ENCODE measurements around the gene PTPRO.

PTPRO gene

DNA sequence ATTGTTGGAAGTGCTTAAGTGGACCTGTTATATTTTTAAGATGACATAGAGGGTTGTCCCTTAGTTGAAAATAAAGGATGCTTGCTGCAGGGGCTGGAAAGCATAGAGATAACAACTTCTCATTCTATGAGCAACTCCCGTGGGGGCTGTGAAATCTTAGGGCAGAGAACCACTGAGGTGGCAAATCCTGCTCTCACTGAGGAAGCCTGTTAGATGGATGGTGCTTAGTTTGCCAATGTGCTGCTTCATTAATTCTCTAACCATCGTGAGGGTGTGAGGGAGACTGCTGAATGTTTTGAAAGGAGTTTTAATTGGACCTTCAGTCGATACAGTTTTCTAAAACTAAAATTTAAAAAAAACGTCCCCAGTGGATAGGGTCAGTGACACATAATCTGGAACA is 46.5 kb downstream of the PTPRO start:
- DNase-seq (ENCODE audit: low read depth in 2 of 2): no peak

GRCh38 chr12:15372352-15372751 is 50.0 kb downstream of the PTPRO start:
- H3K4me3 ChIP-seq (replicated peaks in 1 of 2; ENCODE audit: low read depth in 2 of 2, low read length in 2 of 2): no peak overlapping the region
- TF ChIP-seq, protein P1, sequence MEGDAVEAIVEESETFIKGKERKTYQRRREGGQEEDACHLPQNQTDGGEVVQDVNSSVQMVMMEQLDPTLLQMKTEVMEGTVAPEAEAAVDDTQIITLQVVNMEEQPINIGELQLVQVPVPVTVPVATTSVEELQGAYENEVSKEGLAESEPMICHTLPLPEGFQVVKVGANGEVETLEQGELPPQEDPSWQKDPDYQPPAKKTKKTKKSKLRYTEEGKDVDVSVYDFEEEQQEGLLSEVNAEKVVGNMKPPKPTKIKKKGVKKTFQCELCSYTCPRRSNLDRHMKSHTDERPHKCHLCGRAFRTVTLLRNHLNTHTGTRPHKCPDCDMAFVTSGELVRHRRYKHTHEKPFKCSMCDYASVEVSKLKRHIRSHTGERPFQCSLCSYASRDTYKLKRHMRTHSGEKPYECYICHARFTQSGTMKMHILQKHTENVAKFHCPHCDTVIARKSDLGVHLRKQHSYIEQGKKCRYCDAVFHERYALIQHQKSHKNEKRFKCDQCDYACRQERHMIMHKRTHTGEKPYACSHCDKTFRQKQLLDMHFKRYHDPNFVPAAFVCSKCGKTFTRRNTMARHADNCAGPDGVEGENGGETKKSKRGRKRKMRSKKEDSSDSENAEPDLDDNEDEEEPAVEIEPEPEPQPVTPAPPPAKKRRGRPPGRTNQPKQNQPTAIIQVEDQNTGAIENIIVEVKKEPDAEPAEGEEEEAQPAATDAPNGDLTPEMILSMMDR (IDR thresholded peaks at IDR 0.05; ENCODE audit: low read depth, low read length): no peak
- DNase-seq (ENCODE audit: low read depth in 2 of 2): no peak

More for the DNA sequence above, 46.5 kb downstream of the PTPRO start:
- TF ChIP-seq, protein P1 (IDR thresholded peaks at IDR 0.05; ENCODE audit: low read depth, low read length): no peak
- H3K4me3 ChIP-seq (replicated peaks in 1 of 2; ENCODE audit: low read depth in 2 of 2, low read length in 2 of 2): no peak overlapping the region

DNA sequence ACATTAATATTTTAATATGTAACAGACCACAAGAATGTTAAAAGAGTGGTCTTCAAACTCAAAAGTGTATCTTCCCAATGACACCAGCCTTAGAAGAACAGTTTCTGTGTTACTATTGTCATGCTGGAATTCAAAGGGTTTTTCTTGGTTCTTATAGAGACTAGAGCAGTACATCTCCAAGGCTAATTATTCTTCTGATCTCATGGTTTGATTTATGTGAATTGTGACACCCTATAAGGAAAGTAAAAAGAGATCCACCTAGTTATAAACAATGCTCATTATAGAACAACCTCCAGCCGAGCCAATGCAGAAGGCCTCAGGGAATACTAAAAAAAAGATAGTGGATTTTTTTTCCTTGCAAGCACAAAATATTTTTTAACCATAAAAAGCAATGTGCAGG is 65.5 kb downstream of the PTPRO start:
- TF ChIP-seq, protein P1 (IDR thresholded peaks at IDR 0.05; ENCODE audit: low read depth, low read length): no peak
- DNase-seq (ENCODE audit: low read depth in 2 of 2): no peak
- no peak overlapping the region for H3K4me3 ChIP-seq (replicated peaks in 1 of 2; ENCODE audit: low read depth in 2 of 2, low read length in 2 of 2)

- TF ChIP-seq, protein P1 (IDR thresholded peaks at IDR 0.05; ENCODE audit: low read depth, low read length): no peak
- DNase-seq (ENCODE audit: low read depth in 2 of 2): no peak
- H3K4me3 ChIP-seq (replicated peaks in 1 of 2; ENCODE audit: low read depth in 2 of 2, low read length in 2 of 2): no peak overlapping the region
These were observed 67.3 kb downstream of the PTPRO start for GRCh38 chr12:15389561-15389960.

- TF ChIP-seq, protein P1 (IDR thresholded peaks at IDR 0.05; ENCODE audit: low read depth, low read length): no peak
- no peak overlapping the region for H3K4me3 ChIP-seq (replicated peaks in 1 of 2; ENCODE audit: low read depth in 2 of 2, low read length in 2 of 2)
- DNase-seq (ENCODE audit: low read depth in 2 of 2): peak in 1 of 2 donors; percentile 6
These were observed 70.7 kb downstream of the PTPRO start for GRCh38 chr12:15393037-15393436.

DNA sequence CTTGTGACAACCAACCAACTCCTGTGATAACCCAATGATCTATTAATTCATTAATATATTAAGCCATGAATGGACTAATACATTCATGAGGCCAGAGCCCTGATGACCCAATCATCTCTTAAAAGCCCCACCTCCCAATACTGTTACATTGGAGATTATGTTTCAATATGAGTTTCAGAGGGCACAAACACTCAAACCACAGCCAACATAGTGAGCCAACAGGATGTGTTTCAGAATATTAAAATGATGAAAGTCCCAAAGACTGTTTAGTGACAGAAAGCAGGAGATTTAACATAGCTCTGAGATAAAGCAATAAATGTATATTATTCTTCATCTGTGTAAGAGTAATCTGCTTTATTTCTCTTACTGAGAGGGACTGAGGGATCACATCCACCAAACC is 71.7 kb downstream of the PTPRO start:
- DNase-seq (ENCODE audit: low read depth in 2 of 2): no peak
- TF ChIP-seq, protein P1 (IDR thresholded peaks at IDR 0.05; ENCODE audit: low read depth, low read length): no peak

GRCh38 chr12:15404485-15404884 is 82.2 kb downstream of the PTPRO start:
- DNase-seq (ENCODE audit: low read depth in 2 of 2): peak; percentile 1 to 87
- H3K4me3 ChIP-seq (replicated peaks in 1 of 2; ENCODE audit: low read depth in 2 of 2, low read length in 2 of 2): no peak overlapping the region
- TF ChIP-seq, protein P1 (IDR thresholded peaks at IDR 0.05; ENCODE audit: low read depth, low read length): no peak

More for the DNA sequence above, 71.7 kb downstream of the PTPRO start:
- no peak overlapping the region for H3K4me3 ChIP-seq (replicated peaks in 1 of 2; ENCODE audit: low read depth in 2 of 2, low read length in 2 of 2)
